H9 (cell line): Measurements from ENCODE around the gene COL23A1. TPM values are rescaled to one million over a fixed set of nuclear protein-coding genes. Genes with fewer than 3 reads are reported as not detected.

Source experiments
- DNase-seq: peaks from one replicate; pipeline ENCODE4 v3.0.0-alpha.2; 2017
- H2AFZ ChIP-seq: one replicate; pipeline ENCODE4 v1.6.1; 2013; ENCODE audit warnings: mild to moderate bottlenecking, low read length, control low read depth, moderate library complexity
- H2AK5ac ChIP-seq: 2 replicates; pipeline ENCODE4 v1.6.1; 2013; ENCODE audit warnings: low read length, control low read depth, mixed read lengths; ENCODE audit not compliant: insufficient read length
- H2BK120ac ChIP-seq: one replicate; pipeline ENCODE4 v1.6.1; 2013; ENCODE audit warnings: low read depth, mild to moderate bottlenecking, low read length, control low read depth, inconsistent platforms; ENCODE audit not compliant: poor library complexity, severe bottlenecking
- H2BK12ac ChIP-seq: 2 replicates; pipeline ENCODE4 v1.6.1; 2013; ENCODE audit warnings: low read length, control low read depth, mixed read lengths, low read depth; ENCODE audit not compliant: insufficient read length
- H2BK15ac ChIP-seq: 2 replicates; pipeline ENCODE4 v1.6.1; 2013; ENCODE audit warnings: low read depth, low read length, control low read depth
- H2BK20ac ChIP-seq: one replicate; pipeline ENCODE4 v1.6.1; 2013; ENCODE audit warnings: low read depth, mild to moderate bottlenecking, low read length, control low read depth, inconsistent platforms; ENCODE audit not compliant: poor library complexity, severe bottlenecking
- H2BK5ac ChIP-seq: 2 replicates; pipeline ENCODE4 v1.6.1; 2013; ENCODE audit warnings: low read length, control low read depth, mixed read lengths; ENCODE audit not compliant: insufficient read length
- H3K14ac ChIP-seq: 2 replicates; pipeline ENCODE4 v1.6.1; 2013; ENCODE audit warnings: low read length, control low read depth; ENCODE audit not compliant: insufficient read depth
- H3K18ac ChIP-seq: 2 replicates; pipeline ENCODE4 v1.6.1; 2013; ENCODE audit warnings: low read depth, mild to moderate bottlenecking, mixed read lengths, low read length, control low read depth; ENCODE audit not compliant: insufficient read length
- H3K23ac ChIP-seq: 2 replicates; pipeline ENCODE4 v1.6.1; 2013; ENCODE audit warnings: low read length, control low read depth, mixed read lengths, low read depth; ENCODE audit not compliant: insufficient read length
- H3K23me2 ChIP-seq: 2 replicates; pipeline ENCODE4 v1.6.1; 2013; ENCODE audit warnings: low read depth, mild to moderate bottlenecking, mixed read lengths, low read length, control low read depth; ENCODE audit not compliant: insufficient read length, poor library complexity, severe bottlenecking
- H3K27ac ChIP-seq: 2 replicates; pipeline ENCODE4 v1.5.1; 2013; ENCODE audit warnings: low read length, control low read depth, mixed read lengths, low read depth; ENCODE audit not compliant: insufficient read length
- H3K27me3 ChIP-seq: 2 replicates; pipeline ENCODE4 v1.6.1; 2013; ENCODE audit warnings: low read length, control low read depth, inconsistent platforms; ENCODE audit not compliant: insufficient read depth
- H3K4ac ChIP-seq: 2 replicates; pipeline ENCODE4 v1.6.1; 2013; ENCODE audit warnings: low read depth, mild to moderate bottlenecking, control low read depth, inconsistent platforms, low read length, moderate library complexity
- H3K4me1 ChIP-seq: 2 replicates; pipeline ENCODE4 v1.6.1; 2013; ENCODE audit warnings: low read length, control low read depth, inconsistent platforms; ENCODE audit not compliant: insufficient read depth
- H3K4me2 ChIP-seq: 2 replicates; pipeline ENCODE4 v1.6.1; 2013; ENCODE audit warnings: low read length, control low read depth, mixed read lengths; ENCODE audit not compliant: insufficient read length, insufficient read depth
- H3K56ac ChIP-seq: 2 replicates; pipeline ENCODE4 v1.6.1; 2013; ENCODE audit warnings: low read depth, mild to moderate bottlenecking, mixed read lengths, low read length, control low read depth; ENCODE audit not compliant: insufficient read length
- H3K79me1 ChIP-seq: 2 replicates; pipeline ENCODE4 v1.6.1; 2013; ENCODE audit warnings: low read depth, mild to moderate bottlenecking, moderate library complexity, low read length, control low read depth, inconsistent platforms; ENCODE audit not compliant: insufficient read depth, poor library complexity, severe bottlenecking
- H3K79me2 ChIP-seq: 2 replicates; pipeline ENCODE4 v1.6.1; 2013; ENCODE audit warnings: low read length, control low read depth, inconsistent platforms; ENCODE audit not compliant: insufficient read depth
- H3K9ac ChIP-seq: 2 replicates; pipeline ENCODE4 v1.6.1; 2013; ENCODE audit warnings: low read length, control low read depth, mixed read lengths; ENCODE audit not compliant: insufficient read length; ENCODE audit errors: extremely low read depth
- H3K9me3 ChIP-seq: one replicate; pipeline ENCODE4 v1.6.1; 2013; ENCODE audit warnings: low read depth, low read length, inconsistent platforms; ENCODE audit not compliant: control insufficient read depth
- H3T11ph ChIP-seq: one replicate; pipeline ENCODE4 v1.6.1; 2013; ENCODE audit warnings: mild to moderate bottlenecking, low read length, control low read depth, inconsistent platforms
- H4K20me1 ChIP-seq: one replicate; pipeline ENCODE4 v1.6.1; 2013; ENCODE audit not compliant: control insufficient read depth, insufficient read length, insufficient read depth
- H4K5ac ChIP-seq: 2 replicates; pipeline ENCODE4 v1.6.1; 2013; ENCODE audit warnings: low read depth, mild to moderate bottlenecking, mixed read lengths, low read length, control low read depth; ENCODE audit not compliant: insufficient read length
- H4K8ac ChIP-seq: replicated peaks from 2 replicates; pipeline ENCODE4 v1.6.1; 2013; ENCODE audit warnings: low read length, control low read depth, mixed read lengths, low read depth; ENCODE audit not compliant: insufficient read length
- H4K91ac ChIP-seq: 2 replicates; pipeline ENCODE4 v1.6.1; 2013; ENCODE audit warnings: low read depth, mild to moderate bottlenecking, moderate library complexity, mixed read lengths, low read length, control low read depth; ENCODE audit not compliant: insufficient read length
- H3K27ac Mint-ChIP-seq, 3 experiments: 2 replicates in 2 of 3; 3 replicates in 1 of 3; pipeline ENCODE4 v1.8.0; 2020 to 2021; ENCODE audit warnings: mixed read lengths in 3 of 3, mild to moderate bottlenecking in 1 of 3, moderate library complexity in 1 of 3
- H3K27me3 Mint-ChIP-seq: 2 replicates; pipeline ENCODE4 v1.8.0; 2021; ENCODE audit warnings: low read depth, mild to moderate bottlenecking, moderate library complexity, mixed read lengths
- H3K36me3 Mint-ChIP-seq, 3 experiments: 2 replicates in 2 of 3; 3 replicates in 1 of 3; pipeline ENCODE4 v1.8.0; 2020 to 2021; ENCODE audit warnings: low read depth in 3 of 3, mixed read lengths in 3 of 3; ENCODE audit not compliant: insufficient read depth in 1 of 3
- H3K4me1 Mint-ChIP-seq, 2 experiments: 2 replicates each; pipeline ENCODE4 v1.8.0; 2020; ENCODE audit warnings: mixed read lengths in 2 of 2
- H3K4me3 Mint-ChIP-seq, 2 experiments: 2 replicates in 1 of 2; 3 replicates in 1 of 2; pipeline ENCODE4 v1.8.0; 2020 to 2021; ENCODE audit warnings: mild to moderate bottlenecking in 2 of 2, mixed read lengths in 2 of 2, moderate library complexity in 1 of 2
- H3K9me3 Mint-ChIP-seq, 2 experiments: 2 replicates in 1 of 2; 3 replicates in 1 of 2; pipeline ENCODE4 v1.8.0; 2020; ENCODE audit warnings: mild to moderate bottlenecking in 2 of 2, mixed read lengths in 2 of 2, moderate library complexity in 1 of 2
- CTCF ChIP-seq: fragments of 200-600 bp; sonication (generic); conservative IDR thresholded peaks from 3 replicates; pipeline ENCODE4 v1.8.0; 2021; ENCODE audit warnings: antibody characterized with exemption, mild to moderate bottlenecking
- WGBS: extraction: QIAGEN DNeasy Blood & Tissue Kit; methylation state at CpG from one replicate; pipeline ENCODE4 v1.1.7; 2013; ENCODE audit warnings: missing lambda C conversion rate, low lambda C conversion rate, mixed read lengths; ENCODE audit not compliant: insufficient read length; ENCODE audit errors: extremely low coverage; 5-methylcytosine and 5-hydroxymethylcytosine counted together
- total RNA-seq: library from RNA; stranded (reverse); gene quantifications from 2 replicates; pipeline ENCODE4 v1.2.1, GENCODE V29; 2021

COL23A1 gene
- total RNA-seq, 1 experiment from 2014 or later, result 2.6 TPM

GRCh38 chr5:178215280-178216002, 374.8 kb downstream of the COL23A1 start:
- WGBS, result no CpG with 5 or more reads among the region's 13 CpGs
- no peak overlapping the region for H4K5ac ChIP-seq
- H3K27me3 ChIP-seq, result no peaks in the 10 kb centered on the region
- H2BK120ac ChIP-seq, result no peak overlapping the region
- H3K79me2 ChIP-seq, result no peaks in the 10 kb centered on the region
- no peak overlapping the region for H2BK15ac ChIP-seq
- no peak overlapping the region for H2AFZ ChIP-seq
- no peaks in the 10 kb centered on the region for H3K23me2 ChIP-seq
- H4K91ac ChIP-seq, result no peak overlapping the region
- H3K27ac ChIP-seq, result no peak overlapping the region
- no peak overlapping the region for H2BK5ac ChIP-seq
- H2AK5ac ChIP-seq, result no peak overlapping the region
- Mint-ChIP-seq H3K36me3 (peaks cover 35 to 94% (median 86%) of the 10 kb centered on the region in 3 experiments; a peak in 6 of 7 replicates), H3K4me3 (no peak overlapping the region), H3K9me3 (no peaks in the 10 kb centered on the region), H3K27ac (peak overlapping the region in 1 of 3 experiments; percentile 49; a peak in 1 of 7 replicates), H3K4me1 (peaks cover 13 to 16% of the 10 kb centered on the region in 2 experiments), H3K27me3 (peaks cover 5% of the 10 kb centered on the region; the same call in 1 of the 2 replicates)
- H3K18ac ChIP-seq, result no peak overlapping the region
- no peak overlapping the region for H4K8ac ChIP-seq
- H3T11ph ChIP-seq, result no peak overlapping the region
- H2BK12ac ChIP-seq, result no peak overlapping the region
- no peak overlapping the region for H3K14ac ChIP-seq
- H3K4me2 ChIP-seq, result no peak overlapping the region
- no peak for DNase-seq
- H3K9me3 ChIP-seq, result no peaks in the 10 kb centered on the region
- no peaks in the 10 kb centered on the region for H3K4me1 ChIP-seq
- no peak overlapping the region for H3K56ac ChIP-seq
- no peak overlapping the region for H3K23ac ChIP-seq
- TF ChIP-seq CTCF, result no peak
- H3K79me1 ChIP-seq, result no peaks in the 10 kb centered on the region
- H2BK20ac ChIP-seq, result no peak overlapping the region
- no peaks in the 10 kb centered on the region for H4K20me1 ChIP-seq
- no peak overlapping the region for H3K4ac ChIP-seq
- H3K9ac ChIP-seq, result no peak overlapping the region
